OCI-LY7 (cell line): ENCODE measurements around the gene MFAP2. TPM values are rescaled to one million over a fixed set of nuclear protein-coding genes. Genes with fewer than 3 reads are reported as not detected.

ENCODE experiments used
- BruUV-seq: library from RNA; stranded (reverse); fragments of 400-500 nt; replicated peaks from 2 replicates; lab custom pipeline; 2021; lab: Mats Ljungman, UMichigan
- CTCF ChIA-PET: fragments of 300-600 bp; sonication (Branson Sonifier 250); formaldehyde crosslinking; loops from one replicate; lab custom pipeline; 2022; ENCODE audit warnings: antibody characterized with exemption; ENCODE audit not compliant: unreplicated experiment; lab: Charles Lee
- POLR2A ChIA-PET: fragments of 300-600 bp; sonication (Branson Sonifier 250); formaldehyde crosslinking; loops from one replicate; lab custom pipeline; 2022; ENCODE audit warnings: antibody characterized with exemption; lab: Charles Lee
- DNase-seq: peaks from one replicate; pipeline ENCODE4 v3.0.0-alpha.2; 2015; ENCODE audit warnings: low spot score
- H2AFZ ChIP-seq: fragments of 200-600 bp; sonication (generic), shearing (Covaris generic); 2 replicates; pipeline ENCODE4 v1.6.1; 2014; ENCODE audit warnings: mild to moderate bottlenecking, antibody characterized with exemption, low read length, moderate library complexity
- H3K27ac ChIP-seq: fragments of 200-600 bp; sonication (generic); 2 replicates; pipeline ENCODE4 v1.5.1; 2014; ENCODE audit warnings: mixed run types, low read depth, mild to moderate bottlenecking, moderate library complexity, low read length, inconsistent platforms; ENCODE audit not compliant: poor library complexity, severe bottlenecking
- H3K36me3 ChIP-seq: fragments of 200-600 bp; sonication (generic); 2 replicates; pipeline ENCODE4 v1.6.1; 2014; ENCODE audit warnings: mild to moderate bottlenecking, antibody characterized with exemption, low read length, moderate library complexity, mixed read lengths; ENCODE audit not compliant: insufficient read depth
- H3K4me1 ChIP-seq: fragments of 200-600 bp; sonication (generic); 2 replicates; pipeline ENCODE4 v1.5.1; 2014; ENCODE audit warnings: mild to moderate bottlenecking, low read length; ENCODE audit not compliant: insufficient read depth, poor library complexity, severe bottlenecking
- H3K4me2 ChIP-seq: fragments of 200-600 bp; sonication (generic); 2 replicates; pipeline ENCODE4 v1.6.1; 2014; ENCODE audit warnings: mild to moderate bottlenecking, low read length
- H3K4me3 ChIP-seq: fragments of 200-600 bp; sonication (generic); 2 replicates; pipeline ENCODE4 v1.5.1; 2014; ENCODE audit warnings: mild to moderate bottlenecking, low read depth, low read length; ENCODE audit not compliant: poor library complexity, severe bottlenecking
- H3K79me2 ChIP-seq: fragments of 200-600 bp; sonication (generic); 2 replicates; pipeline ENCODE4 v1.6.1; 2016; ENCODE audit warnings: low read depth, mild to moderate bottlenecking, low read length, moderate library complexity, mixed read lengths; ENCODE audit not compliant: insufficient read depth
- H3K9me2 ChIP-seq: fragments of 200-600 bp; sonication (generic); 2 replicates; pipeline ENCODE4 v1.6.1; 2016; ENCODE audit warnings: mild to moderate bottlenecking, low read length, mixed read lengths; ENCODE audit not compliant: insufficient read depth
- H3K9me3 ChIP-seq: fragments of 200-600 bp; sonication (generic); 2 replicates; pipeline ENCODE4 v1.6.1; 2014; ENCODE audit warnings: mild to moderate bottlenecking, mixed run types, low read length, mixed read lengths
- H4K20me1 ChIP-seq: fragments of 200-600 bp; sonication (generic); 2 replicates; pipeline ENCODE4 v1.6.1; 2014; ENCODE audit warnings: mild to moderate bottlenecking, antibody characterized with exemption, low read length, moderate library complexity, mixed read lengths; ENCODE audit not compliant: insufficient read depth
- CTCF ChIP-seq: fragments of 200-600 bp; sonication (generic); conservative IDR thresholded peaks from 2 replicates; pipeline ENCODE4 v1.5.1; 2014; ENCODE audit warnings: mild to moderate bottlenecking, antibody characterized with exemption, low read length, moderate library complexity, mixed read lengths
- EZH2phosphoT487 ChIP-seq: fragments of 200-600 bp; sonication (generic); IDR thresholded peaks from 2 replicates; pipeline ENCODE4 v1.6.1; 2018; ENCODE audit warnings: low read depth, borderline replicate concordance, mild to moderate bottlenecking, mixed run types, antibody characterized with exemption, low read length, moderate library complexity, mixed read lengths
- intact Hi-C: fragments of 100-400 bp; cut with micrococcal nuclease; formaldehyde crosslinking; loops from one replicate; pipeline ENCODE4 v1.10.0; 2022; ENCODE audit not compliant: unreplicated experiment
- total RNA-seq, 2 experiments: library from RNA; depleted of rRNA in 1 of 2; stranded (reverse); fragments of >200 nt in 1 of 2; shearing (Covaris generic) in 1 of 2; gene quantifications; 2 replicates each; pipeline ENCODE4 v1.2.3, GENCODE V29; 2014 to 2022

MFAP2 gene
- total RNA-seq, 2 experiments from 2014 or later: not detected

DNA sequence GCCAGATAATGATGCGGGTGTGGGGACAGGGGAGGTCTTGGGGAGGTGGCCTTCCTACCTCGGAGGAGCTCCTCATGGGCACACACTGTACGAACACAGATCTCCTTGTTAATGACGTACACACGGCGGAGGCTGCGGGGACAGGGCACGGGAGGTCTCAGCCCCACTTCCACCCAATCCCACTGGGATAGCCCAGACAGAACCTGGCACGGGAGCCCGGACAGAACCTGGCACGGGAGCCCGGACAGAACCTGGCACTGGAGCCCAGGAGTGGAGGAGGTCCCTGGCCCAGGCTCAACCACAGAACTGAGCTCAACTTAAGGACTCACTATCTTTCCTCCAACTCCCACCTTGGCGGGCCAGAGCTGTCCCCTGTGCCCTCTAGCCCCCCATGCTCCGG, 5.2 kb downstream of the MFAP2 start:
- Histone ChIP-seq H3K79me2 (no peaks in the 10 kb centered on the region), H3K27ac (no peak overlapping the region), H3K36me3 (no peaks in the 10 kb centered on the region; the same call in 1 of the 2 replicates), H3K4me3 (no peak overlapping the region), H3K4me2 (no peak overlapping the region), H2AFZ (no peak overlapping the region), H3K4me1 (no peaks in the 10 kb centered on the region), H3K9me3 (no peaks in the 10 kb centered on the region), H3K9me2 (no peaks in the 10 kb centered on the region), H4K20me1 (no peaks in the 10 kb centered on the region)
- no TSS peak for BruUV-seq
- CTCF ChIA-PET: no interaction called here
- POLR2A ChIA-PET: no interaction called here
- no peak for TF ChIP-seq EZH2phosphoT487
- no peak for TF ChIP-seq CTCF
- no peak for DNase-seq
- intact Hi-C loops: no loop called here

DNA sequence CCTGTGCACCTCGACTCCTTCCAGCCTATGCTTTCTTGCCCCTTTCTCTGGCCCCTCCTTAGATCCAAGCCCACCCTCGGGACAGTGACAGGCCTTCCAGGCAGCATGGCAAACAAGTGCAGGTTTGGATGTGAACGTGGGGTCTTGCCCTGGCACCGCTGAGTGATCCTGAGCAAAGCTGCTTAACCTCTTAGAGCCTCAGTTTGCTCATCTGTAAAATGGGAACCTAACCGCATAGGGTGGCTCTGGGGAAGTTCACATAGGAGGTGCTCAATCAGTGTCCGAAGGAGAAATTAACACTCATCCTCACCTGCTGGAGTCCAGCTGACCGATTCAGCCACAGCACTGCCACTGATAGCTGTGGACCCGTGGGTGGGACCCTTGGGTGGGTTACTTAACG, 7.2 kb downstream of the MFAP2 start:
- Histone ChIP-seq H3K4me2 (no peak overlapping the region), H2AFZ (no peak overlapping the region), H3K4me3 (no peak overlapping the region), H3K9me2 (no peaks in the 10 kb centered on the region), H3K36me3 (peaks cover 3% of the 10 kb centered on the region; the same call in 1 of the 2 replicates), H3K4me1 (no peaks in the 10 kb centered on the region), H3K27ac (no peak overlapping the region), H3K9me3 (no peaks in the 10 kb centered on the region), H3K79me2 (no peaks in the 10 kb centered on the region), H4K20me1 (no peaks in the 10 kb centered on the region)
- TF ChIP-seq EZH2phosphoT487 (no peak), CTCF (no peak)
- POLR2A ChIA-PET: no interaction called here
- CTCF ChIA-PET: no interaction called here
- intact Hi-C loops: no loop called here
- BruUV-seq: no TSS peak
- DNase-seq: no peak

GRCh38 chr1:16972189-16972895, 8.1 kb downstream of the MFAP2 start:
- no peaks in the 10 kb centered on the region for H3K9me3 ChIP-seq
- no peaks in the 10 kb centered on the region for H4K20me1 ChIP-seq
- ChIA-PET CTCF (no interaction called here), POLR2A (no interaction called here)
- TSS peak; percentile 90 for BruUV-seq
- H3K36me3 ChIP-seq: peaks cover 5% of the 10 kb centered on the region; the same call in 1 of the 2 replicates
- TF ChIP-seq CTCF (no peak), EZH2phosphoT487 (no peak)
- no peak overlapping the region for H2AFZ ChIP-seq
- H3K4me3 ChIP-seq: no peak overlapping the region
- no peaks in the 10 kb centered on the region for H3K79me2 ChIP-seq
- H3K4me2 ChIP-seq: no peak overlapping the region
- no peak overlapping the region for H3K27ac ChIP-seq
- intact Hi-C loops: no loop called here
- DNase-seq: no peak
- H3K4me1 ChIP-seq: no peaks in the 10 kb centered on the region
- H3K9me2 ChIP-seq: no peaks in the 10 kb centered on the region
